Activated gamma-delta T cell (primary cell): ENCODE measurements around the gene IQCF2.
"Not testable (repeated sequence)": the region's sequence is repeated elsewhere in the genome, so short reads cannot be mapped to it uniquely, and the experiment has no call there.

ENCODE experiments used
- DNase-seq: peaks from one replicate; lab custom pipeline; 2025; lab: John Stamatoyannopoulos, UW
- total RNA-seq, 2 donors: gene quantifications; one replicate each; lab custom pipeline; 2026; lab: John Stamatoyannopoulos, UW

Gene IQCF2
- 0 reads per million in 2 donors for total RNA-seq

GRCh38 chr3:51860703-51861665 lies at the start of gene IQCF2:
Gene IQCF2, plus strand, starts transcription at chr3:51861615. Its CDS starts 52 bp downstream, at chr3:51861667.
- DNase-seq, result no peak

GRCh38 chr3:51813539-51813938 lies 47.9 kb upstream of the IQCF2 start:
- no peak for DNase-seq

GRCh38 chr3:51814034-51814433 lies 47.4 kb upstream of the IQCF2 start:
- DNase-seq, result no peak

GRCh38 chr3:51815614-51816013 lies 45.8 kb upstream of the IQCF2 start:
- no peak for DNase-seq

- no peak for DNase-seq
Measured at GRCh38 chr3:51816723-51817122, 44.7 kb upstream of the IQCF2 start.

- no peak for DNase-seq
Measured at GRCh38 chr3:51817375-51817774, 44.0 kb upstream of the IQCF2 start.

- DNase-seq, result no peak
Measured at GRCh38 chr3:51819151-51819550, 42.3 kb upstream of the IQCF2 start.

GRCh38 chr3:51819709-51820406 lies 41.6 kb upstream of the IQCF2 start:
- no peak for DNase-seq

- no peak for DNase-seq
Measured at GRCh38 chr3:51828297-51828696, 33.1 kb upstream of the IQCF2 start.

GRCh38 chr3:51830345-51830744 lies 31.1 kb upstream of the IQCF2 start:
- DNase-seq, result no peak

GRCh38 chr3:51830836-51831385 lies 30.5 kb upstream of the IQCF2 start:
- no peak for DNase-seq

- DNase-seq, result no peak
Measured at GRCh38 chr3:51836606-51837005, 24.8 kb upstream of the IQCF2 start.

- no peak for DNase-seq
Measured at GRCh38 chr3:51845129-51845528, 16.3 kb upstream of the IQCF2 start.

- not testable (repeated sequence) for DNase-seq
Measured at GRCh38 chr3:51855411-51855810, 6.0 kb upstream of the IQCF2 start.

GRCh38 chr3:51862886-51863285 lies 1.5 kb downstream of the IQCF2 start:
- no peak for DNase-seq

GRCh38 chr3:51868896-51869295 lies 7.5 kb downstream of the IQCF2 start:
- not testable (repeated sequence) for DNase-seq

GRCh38 chr3:51869304-51869703 lies 7.9 kb downstream of the IQCF2 start:
- no peak for DNase-seq

- DNase-seq, result no peak
Measured at GRCh38 chr3:51873253-51873766, 11.9 kb downstream of the IQCF2 start.

GRCh38 chr3:51873876-51874275 lies 12.5 kb downstream of the IQCF2 start:
- DNase-seq, result no peak

- no peak for DNase-seq
Measured at GRCh38 chr3:51874411-51874810, 13.0 kb downstream of the IQCF2 start.

- no peak for DNase-seq
Measured at GRCh38 chr3:51874889-51875288, 13.5 kb downstream of the IQCF2 start.

GRCh38 chr3:51875501-51875900 lies 14.1 kb downstream of the IQCF2 start, which contains the start of gene IQCF5:
Gene IQCF5, minus strand, starts transcription at chr3:51875601. Its CDS starts 70 bp downstream, at chr3:51875531.
- DNase-seq, result no peak
